Measurements from ENCODE around the gene F10. TPM values are rescaled to one million over a fixed set of nuclear protein-coding genes. Genes with fewer than 3 reads are reported as not detected.

F10 gene
- total RNA-seq, 1 donor from 2014 or later: not detected

Other genes starting within 250 kb of the F10 start
- gene MCF2L, start 153.6 kb upstream of the F10 start, total RNA-seq: 0.42 TPM in 1 of 2 replicates, not detected in the other
- gene F7, start 17.0 kb upstream of the F10 start, total RNA-seq: not detected in 2 replicates
- not detected in 2 replicates for gene PROZ, start 35.8 kb downstream of the F10 start, total RNA-seq
- gene PCID2, start 85.9 kb downstream of the F10 start, total RNA-seq: 71.5 and 78.9 TPM in 2 replicates
- gene CUL4A, start 86.8 kb downstream of the F10 start, total RNA-seq: 86.5 and 89.9 TPM in 2 replicates
- 59.4 and 60.3 TPM in 2 replicates for gene LAMP1, start 174.4 kb downstream of the F10 start, total RNA-seq
- gene GRTP1, start 241.3 kb downstream of the F10 start, total RNA-seq: not detected in 2 replicates